GM21619 (cell line): ENCODE measurements around the gene TMEM132D.

Experiments
- ATAC-seq: cut with Tn5 transposase; IDR thresholded peaks from one replicate; pipeline ENCODE4 v1.9.1; 2021; ENCODE audit not compliant: unreplicated experiment

The TMEM132D gene

DNA sequence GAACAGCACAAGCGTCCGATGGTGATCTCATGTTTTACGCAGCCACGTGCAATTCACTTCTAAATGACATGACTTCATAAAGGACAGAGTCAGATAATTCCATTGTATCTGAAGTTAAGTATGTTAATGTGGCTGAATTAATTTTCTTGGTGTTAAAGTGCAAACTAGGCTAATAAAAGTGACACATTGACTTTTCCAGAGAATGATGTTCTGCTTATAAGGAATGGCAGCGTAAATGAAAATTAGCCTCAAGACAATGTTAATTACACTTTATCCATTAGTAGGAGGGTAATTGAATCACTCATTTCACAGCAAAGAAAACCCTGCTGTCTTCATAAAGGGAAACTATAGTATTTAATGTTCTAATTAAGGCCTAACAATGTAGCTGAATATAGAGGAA, 624.1 kb downstream of the TMEM132D start:
- no peak for ATAC-seq

DNA sequence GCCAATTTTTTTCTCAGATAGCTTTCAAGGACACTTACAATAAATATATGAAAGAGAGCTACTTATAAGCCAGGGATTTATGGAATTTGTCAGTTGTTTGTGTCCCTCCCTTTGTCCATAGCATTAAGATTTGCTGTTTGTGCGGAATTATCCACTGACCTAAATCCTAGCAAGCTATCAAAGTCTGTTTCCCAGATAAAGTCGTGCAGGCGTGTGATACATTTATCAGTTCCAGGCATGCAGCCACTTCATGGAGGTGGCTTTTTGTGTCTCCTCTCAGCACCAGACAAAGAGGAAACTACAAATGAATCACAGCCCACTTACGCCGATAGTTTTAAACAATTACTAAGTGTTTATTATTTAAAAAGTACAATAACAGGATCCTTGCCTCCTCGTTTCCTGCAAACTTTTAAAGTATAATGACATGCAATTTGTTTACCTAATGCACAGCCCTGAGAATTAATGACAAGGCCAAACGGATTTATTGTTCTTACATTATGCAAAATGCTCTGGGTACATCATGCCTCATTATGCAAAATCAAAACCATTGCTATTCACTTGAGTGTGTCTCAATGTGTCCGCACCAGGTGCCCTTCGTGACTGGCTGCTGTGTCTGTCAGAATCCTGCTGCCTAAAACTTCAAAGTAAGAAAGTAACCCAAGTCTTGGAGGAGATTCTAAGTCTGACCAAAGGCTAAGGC, 627.3 kb downstream of the TMEM132D start:
- no peak for ATAC-seq

DNA sequence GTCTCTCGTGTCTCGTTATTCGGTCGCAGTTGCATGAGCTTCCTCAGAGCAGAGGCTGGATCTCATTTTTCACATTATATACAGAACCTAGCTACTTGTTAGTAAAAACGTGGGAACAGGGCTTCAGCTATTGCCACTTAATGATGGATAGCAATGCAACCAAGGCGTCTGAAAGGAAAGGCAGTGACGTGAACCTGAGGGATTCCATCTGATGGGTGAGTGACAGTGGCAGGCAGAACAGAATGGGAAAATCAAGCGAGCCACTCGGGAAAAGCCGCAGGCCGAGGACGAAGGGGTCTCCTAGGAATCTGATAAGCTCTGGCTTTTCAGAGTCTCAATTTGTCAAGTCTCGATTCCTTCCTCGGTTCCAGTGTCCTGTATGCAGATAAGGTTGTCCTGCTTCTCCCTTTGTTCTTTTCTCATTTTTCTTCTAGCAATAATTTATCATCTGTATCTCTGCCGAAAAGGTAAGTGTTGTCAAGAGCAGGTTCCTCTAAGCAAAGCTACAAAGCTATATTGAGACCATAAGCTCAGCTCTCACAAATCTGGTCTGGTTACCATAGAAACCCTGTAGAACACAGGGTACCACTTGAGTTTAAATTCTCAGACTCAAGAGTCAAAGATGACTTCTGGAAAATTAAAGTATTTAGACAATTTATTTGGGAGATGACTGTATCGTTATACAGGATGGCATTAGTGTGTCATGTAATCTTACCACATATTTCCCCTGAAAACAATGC, 633.9 kb downstream of the TMEM132D start:
- ATAC-seq, result no peak

GRCh38 chr12:129258781-129259318, 645.0 kb downstream of the TMEM132D start:
- ATAC-seq, result no peak

DNA sequence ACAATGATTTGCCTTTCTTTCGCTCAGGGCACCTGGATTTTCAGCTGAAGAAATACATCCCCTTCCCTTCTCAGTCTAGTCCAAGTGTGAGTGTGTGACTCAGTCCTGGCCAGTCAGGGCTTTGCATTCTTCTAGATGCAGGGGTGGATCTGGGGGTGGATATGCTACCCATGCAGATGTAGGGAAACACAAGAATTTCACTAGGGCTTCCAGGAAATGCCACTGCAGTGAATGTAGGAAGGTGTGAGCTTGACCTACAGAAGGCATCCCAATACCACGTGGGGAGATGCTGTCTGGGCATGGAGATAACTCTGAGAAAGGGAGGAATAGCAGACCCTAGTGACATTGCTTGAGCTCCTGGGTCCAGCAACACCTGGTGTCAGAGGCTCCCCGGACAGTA, 646.3 kb downstream of the TMEM132D start:
- no peak for ATAC-seq

- ATAC-seq, result no peak
Measured at GRCh38 chr12:129246630-129247029, 657.2 kb downstream of the TMEM132D start.

DNA sequence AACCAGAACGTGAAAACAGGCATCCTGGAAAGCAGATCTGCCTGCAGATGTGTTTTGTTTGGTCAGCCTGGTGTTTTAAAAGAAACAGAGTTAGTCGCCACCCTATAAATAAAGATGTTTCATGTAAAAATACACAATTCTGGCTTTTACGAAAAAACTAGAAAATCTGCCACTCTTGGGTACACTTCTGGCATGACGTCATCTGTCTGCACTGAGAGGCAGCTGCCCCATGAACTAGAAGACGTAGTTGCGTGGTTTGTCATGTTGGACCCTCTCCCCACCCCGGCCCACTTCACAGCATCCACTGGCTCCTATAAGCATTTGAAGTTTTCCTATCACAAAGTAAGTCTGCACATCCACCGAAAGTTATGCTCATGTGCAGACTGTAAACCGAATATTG, 658.1 kb downstream of the TMEM132D start:
- ATAC-seq, result no peak

- ATAC-seq, result no peak
Measured at GRCh38 chr12:129241852-129242251, 662.0 kb downstream of the TMEM132D start.

DNA sequence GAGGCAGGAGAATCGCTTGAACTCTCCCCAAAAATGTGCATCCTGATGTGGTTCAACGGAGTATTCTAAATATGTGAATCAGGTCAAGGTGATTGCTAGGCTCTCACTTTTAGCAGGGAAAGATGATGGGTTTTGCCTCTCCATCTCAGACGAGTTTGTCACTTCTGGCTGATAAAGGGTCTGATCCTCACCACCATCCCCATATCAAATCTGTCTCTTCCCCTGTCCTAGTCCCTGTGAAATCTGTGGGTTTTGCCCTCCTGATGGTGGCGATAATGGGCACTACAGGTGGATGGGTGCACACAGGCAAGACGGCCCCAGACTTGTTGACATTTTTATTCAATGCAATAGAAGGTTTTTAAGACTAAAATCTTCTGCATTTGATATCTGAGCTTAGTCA, 665.9 kb downstream of the TMEM132D start:
- ATAC-seq, result no peak

- ATAC-seq, result no peak
Measured at GRCh38 chr12:129234209-129234608, 669.6 kb downstream of the TMEM132D start.

- ATAC-seq, result no peak
Measured at GRCh38 chr12:129231491-129231890, 672.3 kb downstream of the TMEM132D start.

DNA sequence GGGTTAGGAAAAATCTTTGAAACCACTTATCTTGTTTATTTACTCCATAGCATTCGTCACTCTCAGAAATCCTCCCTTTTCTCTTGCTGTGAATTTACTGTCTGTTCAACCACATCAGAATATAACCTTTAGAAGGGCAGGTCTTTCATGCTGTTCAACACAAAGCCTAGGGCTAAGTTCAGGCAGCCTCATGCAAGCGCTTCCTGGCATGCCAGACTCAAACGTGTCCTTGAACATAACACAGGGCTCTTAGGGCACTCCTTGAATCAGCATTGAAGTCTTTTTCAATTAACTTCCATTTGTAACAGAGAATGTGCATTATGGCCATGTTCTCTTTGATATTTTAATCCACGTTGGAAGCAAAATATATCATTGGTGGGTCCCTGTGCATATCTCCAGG, 672.8 kb downstream of the TMEM132D start:
- no peak for ATAC-seq

GRCh38 chr12:129226851-129227250, 677.0 kb downstream of the TMEM132D start:
- ATAC-seq, result no peak

DNA sequence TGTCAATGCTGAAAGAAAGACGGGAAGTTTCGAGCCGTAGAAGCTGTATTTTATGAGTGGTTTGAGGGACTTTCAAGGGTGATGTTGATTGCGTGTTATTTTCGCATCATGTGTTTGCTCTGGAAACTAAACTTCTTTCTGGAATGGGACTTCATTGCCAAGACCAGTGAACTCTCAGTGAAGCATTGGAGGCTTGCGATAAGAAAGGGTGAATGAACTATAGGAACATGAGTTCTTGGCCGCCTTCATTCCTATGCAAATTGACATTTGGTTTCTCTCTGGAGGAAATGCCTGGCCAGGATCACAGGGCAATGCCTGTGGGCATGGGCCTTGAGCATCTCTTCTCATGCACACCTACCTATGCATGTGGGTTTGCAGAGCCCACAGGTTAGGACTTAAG, 677.8 kb downstream of the TMEM132D start:
- ATAC-seq, result no peak

- no peak for ATAC-seq
Measured at GRCh38 chr12:129215556-129215955, 688.3 kb downstream of the TMEM132D start.

DNA sequence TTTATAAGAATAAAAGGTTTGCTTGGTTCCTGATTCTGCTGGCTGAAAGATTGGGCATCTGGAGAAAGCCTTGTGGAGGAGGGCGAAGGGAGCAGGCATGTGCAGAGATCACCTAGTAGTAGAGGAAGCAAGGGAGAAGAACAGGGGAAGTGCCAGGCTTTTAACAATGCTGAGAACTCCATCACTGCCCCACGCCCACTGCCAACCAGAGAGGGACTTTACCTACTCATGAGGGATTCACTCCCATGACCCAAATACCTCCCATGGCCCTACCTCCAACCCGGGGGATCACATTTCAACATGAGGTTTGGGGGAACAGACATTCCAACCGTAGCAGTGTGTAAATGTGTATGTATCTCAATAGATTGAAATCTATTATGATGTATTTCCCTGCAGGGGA, 690.3 kb downstream of the TMEM132D start:
- ATAC-seq, result no peak

DNA sequence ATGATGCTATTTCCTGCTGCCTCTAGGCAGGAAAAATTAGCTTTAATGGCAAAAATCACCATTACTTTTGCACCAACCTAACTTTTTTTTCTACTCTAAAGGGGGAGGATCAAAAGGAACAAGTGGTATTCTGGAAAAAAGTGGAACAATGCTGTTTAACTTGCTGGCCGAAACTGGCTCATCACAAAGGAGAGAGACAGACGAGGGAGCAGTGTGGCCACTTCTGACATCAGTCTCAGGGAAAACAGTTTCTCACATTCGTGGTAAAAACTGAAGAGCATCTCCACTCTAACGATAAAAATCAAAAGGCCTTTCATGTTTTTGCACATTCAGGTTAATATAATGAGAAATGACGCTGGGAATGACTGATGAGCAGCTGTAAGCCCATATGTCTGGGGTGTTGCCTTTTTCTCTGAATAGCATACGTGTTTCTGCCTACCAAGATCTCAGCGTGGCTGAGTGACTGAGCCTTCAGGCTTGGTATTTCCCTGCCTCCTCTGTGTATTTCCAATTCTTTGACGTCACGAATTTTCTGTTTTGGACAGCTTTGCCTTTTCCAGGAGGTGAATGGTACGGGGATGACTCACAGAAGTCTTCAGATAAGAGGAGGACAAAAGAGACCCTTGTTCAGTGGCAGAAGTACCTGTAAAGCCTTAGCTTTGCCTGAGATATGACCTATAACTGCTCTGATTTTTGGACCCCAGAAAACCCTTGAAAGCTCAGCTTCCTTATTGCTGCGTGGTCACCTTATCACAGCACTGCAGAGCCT, 691.8 kb downstream of the TMEM132D start:
- no peak for ATAC-seq

- no peak for ATAC-seq
Measured at GRCh38 chr12:129208566-129208965, 695.3 kb downstream of the TMEM132D start.

GRCh38 chr12:129207084-129207483, 696.7 kb downstream of the TMEM132D start:
- no peak for ATAC-seq

DNA sequence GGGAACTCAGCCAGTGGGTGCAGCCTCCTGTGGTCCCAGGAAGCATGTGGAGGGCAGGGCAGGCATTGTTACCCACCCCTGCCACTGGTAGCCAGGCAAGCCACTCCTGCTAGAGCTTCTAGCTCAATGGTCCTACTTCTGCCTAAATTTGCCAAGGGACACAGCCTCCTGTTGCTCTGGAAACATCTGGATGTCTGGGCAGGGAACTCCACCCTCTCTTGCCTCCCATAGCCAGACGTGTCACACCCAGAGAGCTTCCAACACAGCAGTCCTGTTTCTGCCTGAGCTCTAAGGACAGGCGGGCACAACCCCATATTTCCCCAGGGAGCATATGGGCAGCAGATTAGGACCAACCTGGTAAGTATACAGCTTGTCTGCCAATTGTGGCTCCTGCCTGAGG, 700.4 kb downstream of the TMEM132D start:
- ATAC-seq, result no peak

GRCh38 chr12:129202109-129202814, 701.6 kb downstream of the TMEM132D start:
- ATAC-seq, result no peak
